CD14-positive monocyte (primary cell): Measurements from ENCODE around the gene KLHL4. TPM values are rescaled to one million over a fixed set of nuclear protein-coding genes. Genes with fewer than 3 reads are reported as not detected.
"Not testable (repeated sequence)": the region's sequence is repeated elsewhere in the genome, so short reads cannot be mapped to it uniquely, and the experiment has no call there.

ENCODE experiments used
- DNase-seq, 3 donors: peaks; one replicate each; pipeline ENCODE4 v3.0.0-alpha.2; 2011 to 2022
- H2AFZ ChIP-seq: 2 replicates; pipeline ENCODE4 v1.6.0; 2012; ENCODE audit warnings: mild to moderate bottlenecking, low read depth, low read length, inconsistent platforms; ENCODE audit not compliant: insufficient read depth, poor library complexity, severe bottlenecking
- H3K27ac ChIP-seq, 2 donors: 1 replicate in 1 of 2; 2 replicates in 1 of 2; pipeline ENCODE4 v1.5.1; 2012 to 2013; ENCODE audit warnings: low read length in 2 of 2, control low read depth in 1 of 2, inconsistent platforms in 1 of 2, low read depth in 1 of 2, mild to moderate bottlenecking in 1 of 2
- H3K27me3 ChIP-seq, 2 donors: one replicate each; pipeline versions ENCODE4 v1.6.0 to v1.6.1; 2011 to 2013; ENCODE audit warnings: low read length in 2 of 2; ENCODE audit not compliant: control insufficient read depth in 2 of 2, insufficient read depth in 2 of 2
- H3K36me3 ChIP-seq, 2 donors: replicated peaks in 1 of 2; 1 replicate in 1 of 2; 2 replicates in 1 of 2; pipeline versions ENCODE4 v1.5.1 to v1.6.1; 2012 to 2013; ENCODE audit warnings: low read length in 2 of 2, control low read depth in 1 of 2, inconsistent platforms in 1 of 2, mild to moderate bottlenecking in 1 of 2; ENCODE audit not compliant: insufficient read depth in 2 of 2, control insufficient read depth in 1 of 2
- H3K4me1 ChIP-seq, 2 donors: 1 replicate in 1 of 2; 2 replicates in 1 of 2; pipeline versions ENCODE4 v1.5.1 to v1.6.1; 2012 to 2013; ENCODE audit warnings: low read length in 2 of 2, control low read depth in 1 of 2, inconsistent platforms in 1 of 2, mild to moderate bottlenecking in 1 of 2, moderate library complexity in 1 of 2; ENCODE audit not compliant: insufficient read depth in 2 of 2, control insufficient read depth in 1 of 2
- H3K4me2 ChIP-seq: replicated peaks from 2 replicates; pipeline ENCODE3; 2012; ENCODE audit warnings: low read length, moderate library complexity, mild to moderate bottlenecking; ENCODE audit not compliant: poor library complexity, severe bottlenecking; ENCODE audit errors: extremely low read depth
- H3K4me3 ChIP-seq, 3 experiments: fragments of 200-600 bp in 1 of 3; sonication (generic) in 1 of 3; replicated peaks in 1 of 3; 1 replicate in 2 of 3; 2 replicates in 1 of 3; pipeline ENCODE4 v1.5.1; 2011 to 2013; ENCODE audit warnings: low read length in 3 of 3, mild to moderate bottlenecking in 3 of 3, control low read depth in 2 of 3, low read depth in 2 of 3, inconsistent platforms in 1 of 3, moderate library complexity in 1 of 3
- H3K79me2 ChIP-seq: 2 replicates; pipeline ENCODE4 v1.6.0; 2012; ENCODE audit warnings: mild to moderate bottlenecking, control low read depth, inconsistent platforms, low read length, moderate library complexity; ENCODE audit not compliant: insufficient read depth
- H3K9ac ChIP-seq: 2 replicates; pipeline ENCODE4 v1.6.0; 2017; ENCODE audit warnings: low read length, mild to moderate bottlenecking; ENCODE audit not compliant: insufficient read depth, poor library complexity, severe bottlenecking
- H3K9me3 ChIP-seq, 2 donors: replicated peaks in 1 of 2; 1 replicate in 1 of 2; 2 replicates in 1 of 2; pipeline versions ENCODE4 v1.5.1 to v1.6.1; 2012 to 2013; ENCODE audit warnings: low read length in 2 of 2, control low read depth in 1 of 2; ENCODE audit not compliant: control insufficient read depth in 1 of 2, insufficient read depth in 1 of 2
- H4K20me1 ChIP-seq: 2 replicates; pipeline ENCODE4 v1.6.0; 2012; ENCODE audit warnings: mild to moderate bottlenecking, low read length, control low read depth, moderate library complexity; ENCODE audit not compliant: insufficient read depth
- H3K27ac Mint-ChIP-seq, 7 donors: one replicate each; pipeline ENCODE4 v1.8.0; 2020; ENCODE audit warnings: mild to moderate bottlenecking in 7 of 7, mixed read lengths in 7 of 7, moderate library complexity in 6 of 7, inconsistent platforms in 2 of 7
- H3K27me3 Mint-ChIP-seq, 3 donors: one replicate each; pipeline ENCODE4 v1.8.0; 2021 to 2022; ENCODE audit warnings: low read depth in 3 of 3, mild to moderate bottlenecking in 3 of 3, mixed read lengths in 3 of 3, moderate library complexity in 3 of 3, inconsistent platforms in 1 of 3
- H3K36me3 Mint-ChIP-seq, 2 donors: one replicate each; pipeline ENCODE4 v1.8.0; 2020; ENCODE audit warnings: mixed read lengths in 2 of 2, inconsistent platforms in 1 of 2, mild to moderate bottlenecking in 1 of 2
- H3K4me1 Mint-ChIP-seq: one replicate; pipeline ENCODE4 v1.8.0; 2020; ENCODE audit warnings: mild to moderate bottlenecking, mixed read lengths
- H3K4me3 Mint-ChIP-seq, 2 donors: one replicate each; pipeline ENCODE4 v1.8.0; 2020; ENCODE audit warnings: mild to moderate bottlenecking in 2 of 2, mixed read lengths in 2 of 2, moderate library complexity in 1 of 2
- H3K9me3 Mint-ChIP-seq, 7 donors: one replicate each; pipeline ENCODE4 v1.8.0; 2020 to 2022; ENCODE audit warnings: mixed read lengths in 7 of 7, mild to moderate bottlenecking in 6 of 7, moderate library complexity in 6 of 7, inconsistent platforms in 2 of 7
- CTCF ChIP-seq: fragments of 200-600 bp; IDR thresholded peaks from one replicate; pipeline ENCODE4 v1.8.0; 2022; ENCODE audit warnings: antibody characterized with exemption, mild to moderate bottlenecking
- WGBS: methylation state at CpG from one replicate; pipeline ENCODE4 v1.1.5; 2013; ENCODE audit warnings: missing lambda C conversion rate; ENCODE audit not compliant: insufficient coverage; 5-methylcytosine and 5-hydroxymethylcytosine counted together
- intact Hi-C, 2 donors: fragments of 100-400 bp; cut with micrococcal nuclease; formaldehyde crosslinking; loops; one replicate each; pipeline versions ENCODE4 v1.15.0 to v1.15.1; 2023
- polyA plus RNA-seq, 3 donors: library from polyadenylated mRNA; depleted of rRNA in 1 of 3; unstranded in 2 of 3; stranded (reverse) in 1 of 3; fragments of 300-500 nt in 2 of 3; fragments of >200 nt in 1 of 3; fragmentation: Illumina TruSeq in 2 of 3; gene quantifications; 1 replicate in 2 of 3; 2 replicates in 1 of 3; pipeline ENCODE4 v1.2.3, GENCODE V29; 2012 to 2021

KLHL4 gene
- polyA plus RNA-seq, 3 donors = not detected

GRCh38 chrX:87634361-87634760, 116.8 kb downstream of the KLHL4 start:
- Histone ChIP-seq H3K27me3 (no peaks in the 10 kb centered on the region), H3K4me2 (no peak overlapping the region), H2AFZ (no peak overlapping the region), H3K4me1 (no peaks in the 10 kb centered on the region), H3K79me2 (no peaks in the 10 kb centered on the region), H3K36me3 (no peaks in the 10 kb centered on the region), H3K4me3 (no peak overlapping the region), H3K9ac (no peak overlapping the region), H4K20me1 (no peaks in the 10 kb centered on the region), H3K9me3 (no peaks in the 10 kb centered on the region), H3K27ac (no peak overlapping the region)
- intact Hi-C loops = no loop called here
- Mint-ChIP-seq H3K4me1 (no peaks in the 10 kb centered on the region), H3K27ac (no peak overlapping the region), H3K9me3 (peaks cover 0 to 4% (median 0%) of the 10 kb centered on the region in 7 donors), H3K4me3 (no peak overlapping the region), H3K27me3 (no peaks in the 10 kb centered on the region), H3K36me3 (no peaks in the 10 kb centered on the region)
- no CpG with 5 or more reads among the region's 3 CpGs for WGBS
- DNase-seq = no peak
- TF ChIP-seq CTCF = no peak

GRCh38 chrX:87636533-87636932, 118.9 kb downstream of the KLHL4 start:
- Histone ChIP-seq H3K9me3 (no peaks in the 10 kb centered on the region), H3K36me3 (no peaks in the 10 kb centered on the region), H3K4me1 (no peaks in the 10 kb centered on the region), H4K20me1 (no peaks in the 10 kb centered on the region), H2AFZ (no peak overlapping the region), H3K4me3 (no peak overlapping the region), H3K79me2 (no peaks in the 10 kb centered on the region), H3K4me2 (no peak overlapping the region), H3K27ac (no peak overlapping the region), H3K9ac (no peak overlapping the region), H3K27me3 (no peaks in the 10 kb centered on the region)
- no peak overlapping the region for H3K27ac Mint-ChIP-seq
- H3K4me1 Mint-ChIP-seq = no peaks in the 10 kb centered on the region
- no peak for TF ChIP-seq CTCF
- DNase-seq = no peak
- H3K27me3 Mint-ChIP-seq = peaks cover 0 to 2% (median 0%) of the 10 kb centered on the region in 3 donors
- no peak overlapping the region for H3K4me3 Mint-ChIP-seq
- peaks cover 0 to 8% (median 0%) of the 10 kb centered on the region in 7 donors for H3K9me3 Mint-ChIP-seq
- no peaks in the 10 kb centered on the region for H3K36me3 Mint-ChIP-seq
- no CpG with 5 or more reads among the region's 3 CpGs for WGBS
- intact Hi-C loops = no loop called here

GRCh38 chrX:87641439-87641838, 123.8 kb downstream of the KLHL4 start:
- H3K36me3 ChIP-seq, H4K20me1 ChIP-seq, DNase-seq, H3K4me1 ChIP-seq, H3K79me2 ChIP-seq, H3K27me3 Mint-ChIP-seq, H3K9me3 Mint-ChIP-seq, H3K27me3 ChIP-seq, H3K27ac ChIP-seq, H3K9ac ChIP-seq, H3K9me3 ChIP-seq, H3K4me3 ChIP-seq, H2AFZ ChIP-seq, H3K4me2 ChIP-seq, H3K4me3 Mint-ChIP-seq, H3K4me1 Mint-ChIP-seq, intact Hi-C loops, H3K36me3 Mint-ChIP-seq: not testable (repeated sequence)
- no CpG with 5 or more reads among the region's 4 CpGs for WGBS
- H3K27ac Mint-ChIP-seq = peak overlapping the region in 1 of 7 donors; percentile 46
